PFSK-1 (cell line): Measurements from ENCODE around the gene ITSN2.

Experiments used
- POLR2AphosphoS5 ChIP-seq: IDR thresholded peaks from 2 replicates; pipeline ENCODE4 v1.6.1; 2012; ENCODE audit warnings: low read depth, mild to moderate bottlenecking, control low read depth, low read length, moderate library complexity
- TF ChIP-seq, protein P1 (sequence below), 2 experiments: IDR thresholded peaks; 2 replicates each; pipeline versions ENCODE4 v1.6.1 to v1.8.0; 2011 to 2012; ENCODE audit warnings: low read depth in 2 of 2, low read length in 2 of 2, control low read depth in 1 of 2, inconsistent platforms in 1 of 2, mild to moderate bottlenecking in 1 of 2, moderate library complexity in 1 of 2; ENCODE audit not compliant: insufficient read depth in 1 of 2

DNA sequence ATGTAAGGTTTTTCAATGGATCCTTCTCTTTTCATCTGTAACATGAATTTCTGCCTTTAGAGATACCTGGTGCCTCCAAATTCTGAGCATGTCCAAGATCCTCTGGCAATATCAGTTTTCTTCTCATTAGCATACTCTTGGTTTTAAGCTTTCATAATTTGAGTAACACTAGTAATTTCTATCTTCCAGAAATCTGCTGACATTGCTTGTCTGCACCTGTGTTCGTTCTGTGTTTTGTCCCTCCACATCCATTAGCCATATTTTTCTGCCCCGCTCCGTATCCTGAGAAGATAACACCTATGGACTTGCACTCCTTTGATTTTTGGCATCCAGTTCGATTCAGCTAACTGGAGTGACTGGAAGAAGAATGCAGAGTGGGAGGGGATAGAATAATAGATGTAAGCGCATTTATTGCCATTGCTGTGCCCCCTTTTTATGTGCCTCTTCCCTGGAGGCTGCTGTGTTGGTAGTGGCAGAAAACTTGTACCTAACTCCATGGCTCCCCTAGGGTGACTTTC lies 32.3 kb upstream of the ITSN2 start:
- TF ChIP-seq, protein P1, sequence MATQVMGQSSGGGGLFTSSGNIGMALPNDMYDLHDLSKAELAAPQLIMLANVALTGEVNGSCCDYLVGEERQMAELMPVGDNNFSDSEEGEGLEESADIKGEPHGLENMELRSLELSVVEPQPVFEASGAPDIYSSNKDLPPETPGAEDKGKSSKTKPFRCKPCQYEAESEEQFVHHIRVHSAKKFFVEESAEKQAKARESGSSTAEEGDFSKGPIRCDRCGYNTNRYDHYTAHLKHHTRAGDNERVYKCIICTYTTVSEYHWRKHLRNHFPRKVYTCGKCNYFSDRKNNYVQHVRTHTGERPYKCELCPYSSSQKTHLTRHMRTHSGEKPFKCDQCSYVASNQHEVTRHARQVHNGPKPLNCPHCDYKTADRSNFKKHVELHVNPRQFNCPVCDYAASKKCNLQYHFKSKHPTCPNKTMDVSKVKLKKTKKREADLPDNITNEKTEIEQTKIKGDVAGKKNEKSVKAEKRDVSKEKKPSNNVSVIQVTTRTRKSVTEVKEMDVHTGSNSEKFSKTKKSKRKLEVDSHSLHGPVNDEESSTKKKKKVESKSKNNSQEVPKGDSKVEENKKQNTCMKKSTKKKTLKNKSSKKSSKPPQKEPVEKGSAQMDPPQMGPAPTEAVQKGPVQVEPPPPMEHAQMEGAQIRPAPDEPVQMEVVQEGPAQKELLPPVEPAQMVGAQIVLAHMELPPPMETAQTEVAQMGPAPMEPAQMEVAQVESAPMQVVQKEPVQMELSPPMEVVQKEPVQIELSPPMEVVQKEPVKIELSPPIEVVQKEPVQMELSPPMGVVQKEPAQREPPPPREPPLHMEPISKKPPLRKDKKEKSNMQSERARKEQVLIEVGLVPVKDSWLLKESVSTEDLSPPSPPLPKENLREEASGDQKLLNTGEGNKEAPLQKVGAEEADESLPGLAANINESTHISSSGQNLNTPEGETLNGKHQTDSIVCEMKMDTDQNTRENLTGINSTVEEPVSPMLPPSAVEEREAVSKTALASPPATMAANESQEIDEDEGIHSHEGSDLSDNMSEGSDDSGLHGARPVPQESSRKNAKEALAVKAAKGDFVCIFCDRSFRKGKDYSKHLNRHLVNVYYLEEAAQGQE (IDR thresholded peaks at IDR 0.05; ENCODE audit: insufficient read depth in 1 of 2, low read depth in 2 of 2, low read length in 2 of 2), result no peak
- TF ChIP-seq POLR2AphosphoS5, result no peak
